Suppressor macrophage treated with lipopolysaccharide for 1 hour (primary cell): ENCODE data around the gene KIF26A.

Source experiments
- DNase-seq, 3 donors: peaks; one replicate each; pipeline ENCODE4 v3.0.0-alpha.2; 2020 to 2022

KIF26A gene

DNA sequence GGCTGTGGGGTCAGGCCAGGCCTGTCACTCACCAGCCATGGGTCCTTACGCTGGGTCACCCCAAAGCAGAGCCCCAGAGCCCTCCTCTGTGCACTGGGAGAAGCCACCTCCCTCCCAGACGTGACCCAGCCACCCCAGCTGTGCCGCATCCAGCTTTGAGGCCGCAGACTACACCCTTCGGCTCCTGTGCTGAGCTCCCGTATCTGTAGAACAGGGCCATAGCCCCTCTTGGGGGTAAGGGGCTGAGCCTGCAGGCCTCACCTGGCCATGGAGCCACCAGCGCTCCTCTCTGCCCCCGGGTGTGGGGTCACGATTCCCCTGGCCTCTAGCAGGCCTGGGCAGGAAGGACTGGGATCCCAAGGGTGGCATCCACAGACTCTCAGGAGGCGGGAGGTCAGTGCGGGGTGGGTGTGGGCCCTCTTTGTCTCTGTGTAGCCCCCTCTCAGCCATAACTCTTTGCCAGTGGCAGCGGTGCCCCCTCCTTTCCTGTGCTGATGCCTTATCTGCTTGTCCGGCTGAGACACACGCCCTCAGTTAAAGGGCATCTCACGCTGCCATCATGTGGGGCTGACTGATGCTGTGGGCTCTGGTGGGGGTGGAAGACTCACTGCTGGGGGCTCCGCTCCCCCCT is 36.6 kb upstream of the KIF26A start:
- DNase-seq, result no peak

DNA sequence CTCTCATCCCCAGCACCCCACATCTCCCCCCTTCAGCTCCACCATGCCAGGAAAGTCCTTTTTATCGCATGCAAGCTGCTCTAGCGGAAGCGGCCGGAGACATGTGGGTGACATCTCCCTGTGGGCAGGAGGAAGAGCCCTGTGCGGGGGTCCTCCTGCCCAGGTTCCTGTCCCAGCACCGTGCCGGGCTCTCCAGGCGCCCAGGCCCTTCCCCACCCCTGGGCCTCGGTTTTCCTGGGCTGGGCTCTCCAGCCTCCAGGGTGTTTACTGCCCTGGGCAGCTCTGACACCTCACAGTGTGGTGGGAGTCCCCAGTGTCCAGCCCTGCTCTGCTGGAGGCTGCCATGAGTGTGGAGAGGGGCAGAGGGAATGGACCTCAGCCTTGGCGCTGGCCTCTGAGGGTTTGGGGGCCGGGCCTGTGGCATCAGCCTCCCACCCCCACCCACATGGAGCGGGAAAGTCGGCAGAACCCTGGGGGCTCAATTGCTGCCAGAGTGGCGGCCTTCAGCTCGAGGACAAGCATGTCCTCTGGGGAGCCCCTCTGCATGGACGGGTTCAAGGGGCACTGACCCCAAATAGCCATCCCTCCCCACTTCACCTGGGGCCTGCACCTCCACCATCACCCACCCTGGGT is 36.0 kb upstream of the KIF26A start:
- DNase-seq, result no peak

DNA sequence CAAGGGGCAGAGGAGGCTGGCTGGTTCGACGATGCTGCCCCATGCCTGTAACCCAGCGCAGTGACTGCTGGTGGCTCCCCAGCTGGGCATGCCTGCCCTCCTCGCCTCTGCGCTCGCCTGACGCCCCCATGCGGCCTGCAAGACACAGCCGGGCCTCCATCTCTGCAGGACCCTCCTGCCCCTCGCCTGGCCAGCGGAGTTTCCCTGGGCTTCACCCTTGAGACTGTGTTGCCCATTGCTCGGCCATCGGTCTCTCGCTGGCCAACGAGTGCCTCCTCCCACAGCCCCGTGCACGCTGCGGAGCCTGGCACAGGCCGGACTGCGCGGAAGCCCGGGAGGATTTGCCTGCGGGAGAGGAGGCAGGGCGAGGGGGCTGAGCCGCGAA is 35.3 kb upstream of the KIF26A start:
- DNase-seq, result no peak

DNA sequence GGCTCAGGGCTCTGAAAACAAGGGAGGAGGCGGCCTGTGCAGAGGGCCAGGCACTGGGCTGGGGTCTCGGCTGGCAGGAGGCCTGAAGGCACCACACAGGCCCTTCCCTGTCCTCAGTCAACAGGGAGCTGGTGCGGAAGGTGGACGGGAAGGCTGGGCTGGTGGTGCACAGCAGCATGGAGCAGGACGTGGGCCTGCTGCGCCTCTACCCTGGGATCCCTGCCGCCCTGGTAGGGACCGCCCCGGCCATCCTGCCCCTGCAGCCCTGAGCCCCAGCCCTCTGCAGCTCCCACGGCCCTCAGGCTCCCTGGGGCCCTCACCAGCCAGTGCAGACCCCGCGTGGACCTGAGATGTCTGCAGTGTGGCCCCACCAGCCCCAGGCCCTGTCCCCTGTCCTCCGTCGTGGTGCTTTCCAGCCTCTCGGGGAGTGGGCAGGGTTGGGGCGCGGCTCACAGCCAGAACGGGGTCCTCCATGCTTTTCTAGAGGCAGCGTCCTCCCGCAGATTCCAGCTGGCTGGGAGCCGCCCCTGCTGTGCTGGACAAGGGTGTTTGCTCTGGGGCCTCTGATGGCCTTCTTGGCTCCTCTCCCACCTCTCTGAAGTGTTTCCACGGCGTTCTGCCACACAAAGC is 34.8 kb upstream of the KIF26A start:
- DNase-seq, result no peak

DNA sequence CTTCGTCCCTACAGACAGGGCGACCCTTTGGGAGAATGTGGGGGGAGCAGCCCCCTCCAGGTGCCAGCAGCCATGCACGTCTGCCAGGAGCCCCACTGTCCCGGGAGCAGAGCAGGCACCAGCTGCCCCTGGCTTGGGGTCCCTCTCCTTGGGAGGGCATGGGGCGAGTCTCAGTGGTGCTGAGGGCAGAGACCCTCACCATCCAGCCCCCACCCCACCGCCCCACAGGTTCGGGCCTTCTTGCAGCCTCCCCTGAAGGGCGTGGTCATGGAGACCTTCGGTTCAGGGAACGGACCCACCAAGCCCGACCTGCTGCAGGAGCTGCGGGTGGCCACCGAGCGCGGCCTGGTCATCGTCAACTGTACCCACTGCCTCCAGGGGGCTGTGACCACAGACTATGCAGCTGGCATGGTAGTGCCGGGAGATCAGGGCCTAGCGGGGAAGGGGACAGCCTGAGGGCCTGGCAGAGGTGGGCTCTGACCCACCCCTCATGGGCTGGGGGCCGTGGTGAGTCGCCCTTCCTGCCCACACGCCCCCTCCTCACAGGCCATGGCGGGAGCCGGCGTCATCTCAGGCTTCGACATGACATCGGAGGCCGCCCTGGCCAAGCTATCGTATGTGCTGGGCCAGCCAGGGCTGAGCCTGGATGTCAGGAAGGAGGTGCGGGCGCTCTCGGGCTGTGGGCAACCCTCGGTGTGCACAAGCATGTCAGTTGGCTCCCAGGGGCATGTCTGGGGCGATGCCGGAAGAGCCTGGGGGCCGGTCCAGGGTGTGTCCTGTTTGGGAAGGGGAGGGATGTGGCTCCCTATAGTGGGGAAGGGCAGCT is 34.1 kb upstream of the KIF26A start:
- no peak for DNase-seq

DNA sequence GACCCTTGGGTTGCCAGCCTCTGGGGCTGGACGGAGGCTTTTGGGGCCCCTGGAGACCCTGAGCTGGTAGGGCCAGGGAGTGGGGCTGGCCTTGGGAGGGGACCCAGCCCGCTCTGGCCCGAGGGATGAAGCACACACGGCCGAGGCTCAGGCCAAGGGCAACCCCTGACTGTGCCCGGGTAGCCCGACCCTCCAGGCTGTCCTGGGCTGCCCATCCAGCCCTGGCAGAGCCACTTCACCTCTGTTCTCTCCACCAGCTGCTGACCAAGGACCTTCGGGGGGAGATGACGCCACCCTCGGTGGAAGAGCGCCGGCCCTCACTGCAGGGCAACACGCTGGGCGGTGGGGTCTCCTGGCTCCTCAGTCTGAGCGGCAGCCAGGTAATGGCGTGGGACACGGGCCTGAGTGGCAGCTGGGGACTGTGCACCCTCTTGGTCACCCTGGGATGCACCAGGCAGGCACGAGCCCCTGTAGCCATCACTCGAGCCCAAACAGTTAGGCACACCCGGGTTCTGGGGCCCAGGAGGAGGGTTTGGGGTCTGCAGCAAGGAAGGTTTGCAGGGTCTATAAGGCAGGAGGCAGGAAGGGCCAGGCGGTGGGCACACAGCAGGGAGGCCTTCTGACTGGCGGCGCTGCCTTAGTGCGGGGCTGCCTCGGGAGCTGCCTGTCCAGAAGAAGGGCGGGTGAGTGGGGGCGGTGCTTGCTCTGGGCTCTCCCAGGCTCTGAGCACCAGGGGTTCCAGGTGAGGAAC is 33.1 kb upstream of the KIF26A start:
- no peak for DNase-seq

DNA sequence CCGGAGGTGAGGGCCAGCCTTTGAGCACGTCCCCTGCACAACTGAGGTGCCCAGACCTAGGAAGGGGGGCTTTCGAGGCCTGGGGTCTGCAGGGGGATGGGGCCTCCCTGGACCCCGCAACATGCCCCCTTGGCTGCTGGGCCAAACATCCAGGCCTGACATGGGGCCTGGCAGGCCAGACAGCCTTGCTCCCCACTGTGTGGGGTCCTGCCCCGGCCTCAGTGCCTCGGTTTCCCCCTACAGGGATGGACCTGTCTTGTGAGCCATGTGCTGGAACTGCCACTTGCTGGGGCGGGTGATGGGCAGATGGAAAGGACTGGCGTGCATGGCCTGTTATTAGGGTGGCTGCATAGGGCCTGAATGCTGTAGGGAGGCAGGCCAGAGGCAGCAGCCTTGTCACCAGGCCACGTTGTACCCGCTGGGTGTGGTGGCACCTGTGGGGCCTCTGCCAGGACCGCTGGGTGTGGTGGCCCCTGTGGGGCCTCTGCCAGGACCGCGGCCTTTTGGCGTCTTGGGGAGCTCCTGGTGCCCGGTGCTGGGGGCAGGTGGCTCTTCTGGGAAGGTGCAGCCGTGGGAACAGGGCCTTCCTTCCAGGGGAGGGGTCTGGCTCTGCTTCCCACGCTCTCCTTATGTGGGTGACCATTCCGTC is 32.4 kb upstream of the KIF26A start:
- DNase-seq, result no peak

DNA sequence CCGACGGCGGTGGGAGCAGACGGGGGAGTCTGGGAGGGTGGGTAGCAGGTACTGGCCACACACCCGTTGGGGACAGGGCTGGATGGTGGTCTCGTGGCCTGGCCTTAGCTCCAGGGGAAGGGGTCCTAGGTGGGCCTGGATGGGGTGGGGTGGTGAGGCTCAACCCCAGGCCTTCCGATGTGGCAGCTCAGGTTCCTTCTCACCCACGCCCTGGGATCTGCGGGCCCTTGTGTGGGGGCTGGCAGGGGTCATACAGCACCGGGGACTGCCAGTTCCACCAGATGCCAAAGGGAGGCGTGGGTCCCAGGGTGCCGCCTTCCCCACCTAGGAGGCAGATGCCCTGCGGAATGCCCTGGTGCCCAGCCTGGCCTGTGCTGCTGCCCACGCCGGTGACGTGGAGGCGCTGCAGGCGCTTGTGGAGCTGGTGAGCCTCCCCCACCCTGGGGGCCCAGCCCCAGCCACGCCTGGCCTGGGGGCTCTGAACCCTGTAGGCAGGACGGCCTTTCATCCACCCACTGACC is 31.9 kb upstream of the KIF26A start:
- DNase-seq, result no peak

DNA sequence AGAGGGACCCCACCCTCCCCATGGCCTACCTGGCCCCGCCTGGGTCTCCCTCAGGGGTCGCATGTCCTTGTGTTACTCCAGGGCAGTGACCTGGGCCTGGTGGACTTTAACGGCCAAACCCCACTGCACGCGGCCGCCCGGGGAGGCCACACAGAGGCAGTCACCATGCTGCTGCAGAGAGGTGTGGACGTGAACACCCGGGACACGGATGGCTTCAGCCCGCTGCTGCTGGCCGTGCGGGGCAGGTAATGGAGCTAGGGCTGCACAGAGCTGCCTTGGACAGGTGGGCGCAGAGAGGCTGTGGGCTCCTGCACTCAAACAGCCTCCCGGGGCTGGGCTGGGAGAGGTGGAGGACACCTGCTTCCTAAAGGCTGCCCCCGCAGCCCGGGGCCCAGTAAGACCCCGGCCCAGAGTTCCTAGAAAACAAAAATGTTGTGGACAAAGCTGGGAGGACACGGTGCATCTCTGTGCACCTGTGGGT is 31.2 kb upstream of the KIF26A start:
- no peak for DNase-seq

DNA sequence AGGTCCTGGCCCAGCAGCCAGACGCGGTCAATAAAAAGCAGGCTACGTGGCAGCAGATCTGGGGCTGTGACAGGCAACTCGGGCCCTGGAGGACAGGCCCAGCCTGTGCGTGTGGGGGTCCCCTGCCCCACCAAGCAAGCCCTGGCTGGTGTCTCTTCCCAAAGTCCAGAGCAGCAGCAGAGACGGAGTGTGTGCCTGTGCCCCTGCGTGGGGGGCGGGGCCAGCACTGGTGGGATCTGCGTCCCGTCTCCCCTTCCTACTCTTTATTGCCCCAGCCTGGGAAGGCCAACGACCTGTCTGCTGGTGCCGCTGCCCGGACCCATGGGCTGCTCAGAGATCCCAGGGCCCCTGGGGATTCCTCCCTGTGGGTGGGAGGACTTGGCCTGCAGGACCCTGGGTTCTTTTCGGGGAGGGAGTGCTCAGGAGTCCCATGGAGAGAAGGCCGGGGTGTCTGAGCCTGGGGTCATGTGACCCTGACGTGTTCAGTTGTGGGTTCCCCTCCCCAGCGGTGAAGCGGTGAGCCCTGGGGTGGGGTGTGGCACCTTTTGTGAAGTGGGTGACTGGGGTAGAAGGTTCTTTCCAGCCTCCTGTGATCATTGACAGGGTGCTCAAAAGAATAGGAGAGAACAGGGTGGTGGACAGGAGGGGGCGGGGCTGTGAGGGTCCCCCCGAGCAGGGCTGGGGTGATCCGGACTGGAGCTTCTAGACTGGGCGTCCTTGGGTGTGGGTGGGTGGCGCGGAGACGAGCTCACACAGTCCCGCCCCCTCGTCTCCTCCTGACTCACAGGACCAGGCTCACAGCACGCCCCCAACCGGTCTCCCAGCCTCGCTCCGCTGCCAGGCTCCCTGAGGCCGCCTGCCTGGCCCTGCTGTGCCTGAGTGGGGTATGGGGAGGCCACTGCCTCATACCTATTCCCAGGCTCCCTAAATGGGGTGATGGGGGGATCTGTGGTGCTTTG is 30.5 kb upstream of the KIF26A start:
- DNase-seq, result peak in 2 of 3 donors; percentile 10 to 18

DNA sequence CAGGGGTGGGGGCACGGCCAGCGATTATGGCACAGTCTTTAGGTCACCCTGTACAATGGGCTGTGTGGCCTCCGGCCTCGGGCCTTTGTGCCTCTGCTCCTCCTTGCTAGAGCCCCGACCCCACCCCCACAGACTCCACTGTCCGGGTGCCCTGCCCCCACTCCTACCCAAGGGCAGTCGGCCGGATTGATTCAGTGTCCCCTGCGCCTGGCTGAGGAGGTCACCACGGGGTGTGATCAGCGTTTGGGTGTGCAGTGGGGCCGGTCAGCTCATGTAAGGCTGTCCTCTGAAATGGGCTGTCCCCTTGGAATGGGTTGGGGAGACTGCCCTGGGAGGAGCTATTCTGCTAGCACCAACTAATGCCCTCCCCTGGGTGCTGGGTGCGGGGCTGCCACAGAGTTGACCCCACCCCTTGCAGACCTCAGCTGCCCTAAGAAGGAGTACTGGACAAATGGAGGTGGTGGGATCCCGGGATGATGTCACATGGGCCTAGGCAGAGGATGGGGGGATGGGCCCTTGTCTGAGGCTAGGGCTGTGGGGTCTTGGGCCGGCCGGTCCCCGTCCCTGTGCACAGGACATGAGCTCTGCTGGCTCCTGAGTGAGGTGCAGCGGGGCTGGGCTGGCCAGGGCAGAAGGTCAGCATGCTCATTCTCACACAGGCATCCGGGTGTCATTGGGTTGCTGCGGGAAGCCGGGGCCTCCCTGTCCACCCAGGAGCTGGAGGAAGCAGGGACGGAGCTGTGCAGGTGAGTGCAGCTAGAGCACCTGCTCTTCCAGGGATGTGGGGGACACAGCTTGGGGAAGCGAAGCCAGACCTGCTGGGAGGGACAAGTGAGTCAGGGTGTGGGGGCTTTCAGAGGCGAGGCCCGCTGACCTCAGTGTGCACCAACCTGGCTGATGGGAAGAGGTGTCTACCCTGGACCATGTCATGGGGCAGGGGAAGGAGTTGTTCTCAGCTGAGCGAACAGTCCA is 29.5 kb upstream of the KIF26A start:
- DNase-seq, result no peak

DNA sequence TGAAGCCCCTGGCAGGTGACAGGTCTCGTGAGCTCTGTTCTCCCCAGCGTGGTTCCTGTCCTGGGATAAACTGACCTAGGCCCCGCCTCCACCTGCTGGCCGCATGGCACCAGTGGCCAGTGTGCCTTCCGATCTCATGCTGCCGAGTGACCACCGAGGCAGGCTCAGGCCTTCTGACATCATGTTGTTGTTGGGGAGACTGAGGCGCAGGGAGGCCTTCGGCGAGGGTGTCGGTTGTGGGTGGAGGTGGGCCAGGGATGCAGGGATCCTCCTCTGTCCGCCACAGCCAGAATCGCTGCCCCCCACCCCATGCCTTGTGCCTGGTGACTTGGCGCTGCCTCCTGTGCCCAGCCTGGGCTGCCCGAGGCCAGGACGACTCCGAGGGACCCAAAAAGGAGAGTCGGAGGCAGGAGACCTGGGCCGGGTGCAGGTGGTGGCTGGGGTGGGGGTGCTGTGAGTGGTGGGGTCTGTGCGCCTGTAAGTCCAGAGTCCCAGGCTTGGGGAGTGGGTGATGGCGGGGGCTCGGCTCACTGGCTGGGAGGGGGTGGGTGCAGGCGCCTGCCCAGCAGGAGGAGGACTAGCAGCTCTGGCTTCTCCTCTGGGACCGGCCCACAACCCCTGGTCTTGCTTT is 28.5 kb upstream of the KIF26A start:
- no peak for DNase-seq

DNA sequence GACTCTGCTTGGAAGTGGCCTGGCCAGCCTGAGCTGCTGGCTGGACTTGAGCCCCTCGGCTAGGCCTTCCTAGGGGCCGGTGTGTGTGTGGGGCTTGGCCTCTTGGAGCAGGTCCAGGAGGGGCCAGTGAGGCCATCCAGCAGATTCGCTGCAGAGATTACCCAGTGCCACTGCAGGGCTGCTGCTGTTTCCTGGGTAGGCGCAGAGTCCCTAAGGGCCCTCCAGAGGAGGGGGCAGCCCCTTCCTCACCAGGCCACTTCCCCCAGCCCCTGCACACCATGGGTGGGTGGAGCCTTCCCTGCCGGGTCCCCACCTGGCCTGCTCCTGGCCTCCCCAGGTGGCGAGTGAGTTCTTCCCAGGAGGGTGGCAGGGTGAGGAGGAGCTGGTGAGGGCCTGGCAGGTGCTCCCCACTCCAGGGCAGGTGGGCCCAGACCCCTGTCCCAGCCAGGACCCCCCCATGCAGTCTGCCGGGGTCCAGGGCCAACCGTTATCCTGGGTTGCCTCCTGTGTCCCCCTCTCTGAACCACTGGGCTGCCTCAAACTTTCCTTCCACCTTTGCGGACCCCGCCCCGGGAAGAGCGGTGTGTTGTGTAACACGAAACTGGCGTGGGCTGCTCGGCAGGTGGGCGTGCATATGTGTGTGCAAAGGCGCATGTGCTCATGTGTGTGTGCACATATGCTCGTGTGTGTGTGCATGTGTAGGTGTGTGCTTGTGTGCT is 27.7 kb upstream of the KIF26A start:
- no peak for DNase-seq

DNA sequence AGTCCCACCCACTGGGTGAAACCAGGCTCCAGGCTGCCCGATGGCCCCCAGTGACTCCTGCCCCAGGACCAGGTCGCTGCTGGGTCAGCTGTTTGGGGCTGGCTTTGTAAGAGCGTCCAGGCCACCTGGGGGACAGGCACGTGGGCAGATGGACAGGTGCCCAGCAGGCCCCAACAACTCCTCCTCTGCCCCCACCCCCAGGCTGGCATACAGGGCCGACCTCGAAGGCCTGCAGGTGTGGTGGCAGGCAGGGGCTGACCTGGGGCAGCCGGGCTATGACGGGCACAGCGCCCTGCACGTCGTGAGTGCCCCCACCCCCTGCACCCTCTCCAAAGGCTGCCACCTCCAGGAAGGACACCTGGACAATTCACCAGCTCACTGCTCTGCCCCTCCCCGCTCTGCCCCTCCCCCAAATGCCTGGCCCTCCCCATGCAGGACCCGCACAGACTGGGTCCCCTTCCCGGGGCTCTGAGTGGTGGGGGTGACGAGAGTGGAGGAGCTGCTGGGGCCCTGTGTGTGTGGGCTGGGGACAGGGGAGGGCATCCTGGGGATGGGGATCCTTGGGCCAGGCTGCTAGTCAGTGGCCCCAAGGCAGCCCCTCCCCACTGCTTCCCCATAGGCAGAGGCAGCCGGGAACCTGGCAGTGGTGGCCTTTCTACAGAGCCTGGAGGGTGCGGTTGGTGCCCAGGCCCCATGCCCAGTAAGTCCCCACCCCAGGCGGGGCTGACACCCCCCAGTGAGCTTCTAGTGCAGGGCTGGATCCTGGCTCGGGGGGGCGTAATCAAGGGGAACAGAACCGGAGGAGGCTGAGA is 26.9 kb upstream of the KIF26A start:
- DNase-seq, result no peak

DNA sequence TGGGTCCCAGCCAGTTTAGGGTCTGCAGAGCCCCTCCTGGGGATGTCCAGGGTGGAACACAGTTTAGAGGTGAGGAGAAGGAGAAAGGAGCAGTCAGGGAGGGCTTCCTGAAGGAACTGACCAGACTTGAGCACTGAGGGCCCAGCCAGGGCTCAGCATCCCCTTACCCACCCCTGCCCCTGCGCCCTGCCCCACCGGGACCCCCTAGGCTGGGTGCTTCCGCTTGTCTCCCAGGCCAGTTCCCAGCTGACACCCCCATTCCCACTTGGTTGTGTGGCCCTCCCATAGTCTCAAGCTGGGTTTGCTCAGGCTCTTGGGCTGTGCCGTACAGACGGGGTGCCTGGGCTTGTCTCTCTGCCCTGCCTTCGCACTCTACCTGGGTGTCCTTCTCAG is 26.3 kb upstream of the KIF26A start:
- DNase-seq, result no peak

DNA sequence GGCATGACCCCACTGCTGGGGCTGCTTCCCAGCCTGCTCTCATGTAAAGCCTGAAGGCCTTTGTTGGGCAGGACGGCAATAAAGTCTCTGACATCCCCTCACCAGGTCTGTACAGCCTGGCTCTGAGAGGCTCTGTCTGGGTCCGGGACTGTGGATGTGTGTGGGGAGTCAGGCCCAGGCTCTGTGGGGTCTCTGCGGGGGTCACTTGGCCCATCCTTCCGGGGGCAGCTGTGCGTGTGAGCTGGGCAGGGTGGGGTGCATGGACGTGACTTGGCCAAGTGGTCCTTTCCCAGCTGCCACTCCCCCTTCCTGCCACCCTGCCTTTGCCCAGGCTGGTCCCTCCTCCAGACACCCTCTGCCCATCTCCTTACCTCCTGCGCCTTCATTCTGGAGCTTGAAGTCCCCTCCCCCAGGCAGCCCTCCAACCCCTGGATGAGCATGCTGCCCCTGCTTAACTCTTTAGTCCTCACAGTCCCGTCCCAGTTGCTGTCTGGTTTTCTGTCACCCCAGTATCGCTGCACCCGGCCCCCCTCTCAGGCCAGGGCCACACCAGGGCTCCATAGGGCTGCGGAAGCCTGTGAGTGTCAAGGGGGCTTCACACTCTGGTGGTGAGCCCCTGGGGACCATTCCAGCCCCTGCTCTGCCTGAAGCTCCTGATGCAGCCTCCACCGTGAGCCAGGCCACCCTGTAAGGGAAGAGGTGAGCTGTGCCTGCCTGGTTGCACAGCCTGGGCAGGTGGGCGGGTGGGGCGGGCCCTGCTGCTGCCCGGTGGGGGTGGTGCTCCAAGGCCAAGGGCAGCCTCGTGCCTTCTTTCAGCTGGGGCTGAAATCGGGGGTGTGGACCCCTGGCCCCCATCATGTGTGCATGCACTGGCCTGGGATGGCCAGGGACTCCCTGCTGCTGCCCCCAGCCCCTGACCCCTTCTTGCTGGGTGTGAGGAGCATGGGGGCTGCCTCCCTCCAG is 25.5 kb upstream of the KIF26A start:
- no peak for DNase-seq
